Stimulated activated naive CD8-positive, alpha-beta T cell treated with anti-CD3 and anti-CD28 coated beads, Interleukin-15, amount 100 ng/mL, for 72 hours (primary cell): ENCODE data around the gene GRXCR2.
"Not testable (repeated sequence)": the region's sequence is repeated elsewhere in the genome, so short reads cannot be mapped to it uniquely, and the experiment has no call there.

ENCODE experiments used
- ATAC-seq: fragments of 150-1000 bp; cut with Tn5 transposase; 2 replicates; pipeline ENCODE4 v1.10.0; 2021; ENCODE audit warnings: mild to moderate bottlenecking, moderate library complexity
- DNase-seq, 2 donors: peaks; one replicate each; pipeline ENCODE4 v3.0.0; 2021 to 2022
- H3K27ac Mint-ChIP-seq, 2 donors: one replicate each; pipeline ENCODE4 v1.8.0; 2022; ENCODE audit warnings: mild to moderate bottlenecking in 2 of 2, mixed read lengths in 2 of 2, moderate library complexity in 2 of 2
- H3K27me3 Mint-ChIP-seq: one replicate; pipeline ENCODE4 v1.8.0; 2022; ENCODE audit warnings: mixed read lengths
- H3K4me1 Mint-ChIP-seq: one replicate; pipeline ENCODE4 v1.8.0; 2022; ENCODE audit warnings: mild to moderate bottlenecking, mixed read lengths
- H3K4me3 Mint-ChIP-seq, 2 donors: one replicate each; pipeline ENCODE4 v1.8.0; 2022; ENCODE audit warnings: mild to moderate bottlenecking in 2 of 2, mixed read lengths in 2 of 2, moderate library complexity in 1 of 2
- H3K9me3 Mint-ChIP-seq, 2 donors: one replicate each; pipeline ENCODE4 v1.8.0; 2022; ENCODE audit warnings: mixed read lengths in 2 of 2

The GRXCR2 gene

GRCh38 chr5:145855763-145856267 lies 17.0 kb downstream of the GRXCR2 start:
- H3K4me3 Mint-ChIP-seq, result peak overlapping the region in 1 of 2 donors; percentile 52
- DNase-seq (no peak), ATAC-seq (no peak)
- peaks cover 13% of the 10 kb centered on the region for H3K27me3 Mint-ChIP-seq
- no peaks in the 10 kb centered on the region for H3K9me3 Mint-ChIP-seq
- no peak overlapping the region for H3K27ac Mint-ChIP-seq
- H3K4me1 Mint-ChIP-seq, result peaks cover 11% of the 10 kb centered on the region

DNA sequence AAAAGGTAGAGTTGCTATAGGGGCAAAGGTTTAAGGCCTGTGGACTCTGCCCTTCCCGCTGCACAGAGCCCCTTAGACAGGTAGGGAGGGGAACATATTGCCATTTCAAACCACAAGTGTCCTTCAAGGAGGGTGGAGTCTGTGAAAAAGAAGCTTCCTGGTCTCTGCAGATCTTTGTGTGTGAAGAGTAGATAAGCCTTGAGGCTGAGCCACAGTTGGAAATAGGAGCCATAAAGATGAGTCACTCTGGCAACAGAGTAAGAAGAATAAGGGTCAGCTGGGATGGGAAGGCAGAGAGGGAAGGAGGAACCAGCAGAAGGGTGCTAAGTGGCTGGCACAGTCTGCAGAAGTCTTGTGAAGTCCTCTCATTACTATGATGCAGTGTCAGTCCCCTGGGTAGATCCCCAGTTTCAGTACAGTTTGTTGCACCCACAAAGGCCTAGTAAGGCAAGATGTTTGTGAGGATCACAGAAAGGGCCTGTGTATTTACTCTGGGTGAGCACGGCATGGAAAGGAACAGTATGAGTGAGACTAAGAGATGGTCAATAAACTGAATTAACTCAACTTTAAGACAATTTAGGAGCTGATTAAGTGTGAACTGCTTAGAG lies 18.1 kb downstream of the GRXCR2 start:
- no peak overlapping the region for H3K4me3 Mint-ChIP-seq
- ATAC-seq, result no peak

GRCh38 chr5:145853781-145854376 lies 18.9 kb downstream of the GRXCR2 start:
- ATAC-seq (no peak), DNase-seq (no peak)
- Mint-ChIP-seq H3K4me1 (peaks cover 11% of the 10 kb centered on the region), H3K4me3 (no peak overlapping the region), H3K9me3 (no peaks in the 10 kb centered on the region), H3K27ac (no peak overlapping the region), H3K27me3 (peaks cover 12% of the 10 kb centered on the region)

More for the DNA sequence above, 18.1 kb downstream of the GRXCR2 start:
- no peak for DNase-seq
- peaks cover 12% of the 10 kb centered on the region for H3K27me3 Mint-ChIP-seq
- peaks cover 11% of the 10 kb centered on the region for H3K4me1 Mint-ChIP-seq
- H3K27ac Mint-ChIP-seq, result no peak overlapping the region
- no peaks in the 10 kb centered on the region for H3K9me3 Mint-ChIP-seq

DNA sequence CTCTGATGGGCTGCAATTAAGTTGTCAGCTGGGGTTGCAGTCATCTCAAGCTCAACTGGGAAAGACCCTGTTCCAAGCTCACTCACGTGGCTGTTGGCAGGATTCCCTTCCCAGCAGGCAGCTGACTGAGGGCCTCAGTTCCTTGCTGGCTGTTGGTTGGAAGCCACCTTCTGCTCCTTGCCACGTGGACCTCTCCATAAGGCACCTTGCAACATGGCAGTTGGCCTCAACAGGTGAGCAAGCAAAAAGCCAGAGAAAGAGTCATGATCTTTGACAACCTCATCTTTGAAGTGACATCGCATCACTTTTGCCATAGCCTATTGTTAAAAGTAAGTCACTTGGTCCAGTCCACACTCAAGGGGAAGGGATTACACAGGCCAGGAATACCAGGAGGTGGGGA lies 19.8 kb downstream of the GRXCR2 start:
- ATAC-seq, result peak; percentile 31
- DNase-seq, result no peak
- peaks cover 11% of the 10 kb centered on the region for H3K4me1 Mint-ChIP-seq
- H3K27ac Mint-ChIP-seq, result no peak overlapping the region
- peaks cover 12% of the 10 kb centered on the region for H3K27me3 Mint-ChIP-seq
- H3K9me3 Mint-ChIP-seq, result no peaks in the 10 kb centered on the region
- H3K4me3 Mint-ChIP-seq, result no peak overlapping the region

DNA sequence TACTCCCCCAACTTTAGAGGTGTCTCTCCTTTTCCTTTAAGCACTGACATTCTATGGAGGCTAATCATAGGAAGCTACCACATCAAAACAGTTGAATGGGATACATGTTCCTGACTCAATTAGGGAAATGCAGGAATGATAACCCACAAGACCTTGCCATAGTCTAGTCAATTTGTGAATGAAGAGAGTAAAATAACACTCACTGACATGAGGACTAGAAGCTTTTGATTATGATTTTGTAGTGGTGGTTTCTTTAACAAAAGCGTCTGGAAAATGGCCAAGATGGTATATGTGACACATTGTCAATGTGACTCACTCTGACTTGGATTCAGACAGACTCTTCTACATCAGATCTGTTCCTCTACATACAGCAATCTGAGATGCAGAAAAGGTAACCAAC lies 24.0 kb downstream of the GRXCR2 start:
- Mint-ChIP-seq H3K27ac (no peak overlapping the region), H3K4me3 (no peak overlapping the region)

GRCh38 chr5:145847499-145848497 lies 25.0 kb downstream of the GRXCR2 start:
- H3K4me1 Mint-ChIP-seq, result no peaks in the 10 kb centered on the region
- peak overlapping the region in 1 of 2 donors; percentile 20 for H3K27ac Mint-ChIP-seq
- DNase-seq (no peak), ATAC-seq (no peak)
- H3K9me3 Mint-ChIP-seq, result no peaks in the 10 kb centered on the region
- no peak overlapping the region for H3K4me3 Mint-ChIP-seq
- H3K27me3 Mint-ChIP-seq, result no peaks in the 10 kb centered on the region

More for the DNA sequence above, 24.0 kb downstream of the GRXCR2 start:
- Mint-ChIP-seq H3K9me3 (no peaks in the 10 kb centered on the region), H3K4me1 (no peaks in the 10 kb centered on the region), H3K27me3 (no peaks in the 10 kb centered on the region)
- DNase-seq (no peak), ATAC-seq (no peak)

GRCh38 chr5:145846081-145846480 lies 26.7 kb downstream of the GRXCR2 start:
- H3K9me3 Mint-ChIP-seq, result no peaks in the 10 kb centered on the region
- no peak overlapping the region for H3K4me3 Mint-ChIP-seq
- ATAC-seq (no peak), DNase-seq (no peak)
- no peaks in the 10 kb centered on the region for H3K27me3 Mint-ChIP-seq
- no peak overlapping the region for H3K27ac Mint-ChIP-seq
- no peaks in the 10 kb centered on the region for H3K4me1 Mint-ChIP-seq

GRCh38 chr5:145841299-145841698 lies 31.5 kb downstream of the GRXCR2 start:
- no peaks in the 10 kb centered on the region for H3K4me1 Mint-ChIP-seq
- H3K4me3 Mint-ChIP-seq, result no peak overlapping the region
- ATAC-seq, result no peak
- no peak overlapping the region for H3K27ac Mint-ChIP-seq
- no peak for DNase-seq
- no peaks in the 10 kb centered on the region for H3K9me3 Mint-ChIP-seq
- H3K27me3 Mint-ChIP-seq, result peaks cover 7% of the 10 kb centered on the region

- H3K4me3 Mint-ChIP-seq, result no peak overlapping the region
Measured at GRCh38 chr5:145840458-145841132, 32.2 kb downstream of the GRXCR2 start.

DNA sequence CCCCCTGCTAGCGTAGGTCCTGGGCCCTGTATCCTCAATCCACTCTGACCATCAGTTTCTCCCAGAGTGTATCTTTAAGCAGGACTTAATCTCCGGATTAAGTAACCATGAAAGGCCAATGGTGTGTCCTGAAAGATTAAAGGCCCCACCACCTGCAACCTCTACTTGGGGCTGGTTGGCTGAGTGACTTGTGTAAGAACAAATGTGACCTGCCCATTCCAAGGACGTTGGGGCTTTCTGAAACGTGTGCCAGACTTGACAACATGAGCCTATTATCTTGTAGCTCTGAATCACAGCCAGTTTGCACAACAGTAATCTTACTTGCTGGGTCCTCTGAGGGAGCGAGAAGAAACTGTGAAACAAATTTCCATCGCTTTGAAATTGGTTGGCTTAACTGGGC lies 34.5 kb downstream of the GRXCR2 start:
- peaks cover 5% of the 10 kb centered on the region for H3K4me1 Mint-ChIP-seq
- no peak overlapping the region for H3K27ac Mint-ChIP-seq
- DNase-seq, result no peak
- no peaks in the 10 kb centered on the region for H3K9me3 Mint-ChIP-seq
- peaks cover 31% of the 10 kb centered on the region for H3K27me3 Mint-ChIP-seq
- no peak overlapping the region for H3K4me3 Mint-ChIP-seq
- ATAC-seq, result no peak

More at GRCh38 chr5:145840458-145841132, 32.2 kb downstream of the GRXCR2 start:
- H3K9me3 Mint-ChIP-seq, result no peaks in the 10 kb centered on the region
- H3K4me1 Mint-ChIP-seq, result peaks cover 4% of the 10 kb centered on the region
- DNase-seq (no peak), ATAC-seq (no peak)
- peaks cover 14% of the 10 kb centered on the region for H3K27me3 Mint-ChIP-seq
- H3K27ac Mint-ChIP-seq, result no peak overlapping the region

DNA sequence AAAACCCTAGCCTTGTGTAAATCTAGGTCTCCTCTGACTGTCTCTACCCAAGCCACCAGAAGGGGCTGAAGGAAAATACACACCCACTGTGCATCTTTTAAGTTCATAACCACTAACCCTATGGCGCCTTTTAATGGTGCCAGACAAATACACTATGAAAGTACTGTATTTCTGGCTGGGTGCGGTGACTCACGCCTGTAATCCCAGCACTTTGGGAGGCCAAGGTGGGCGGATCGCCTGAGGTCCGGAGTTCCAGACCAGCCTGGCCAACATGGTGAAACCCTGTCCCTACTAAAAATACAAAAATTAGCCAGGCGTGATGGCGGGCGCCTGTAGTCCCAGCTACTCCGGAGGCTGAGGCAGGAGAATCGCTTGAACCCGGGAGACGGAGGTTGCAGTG lies 36.6 kb downstream of the GRXCR2 start:
- H3K4me1 Mint-ChIP-seq, DNase-seq, H3K27ac Mint-ChIP-seq, H3K4me3 Mint-ChIP-seq, ATAC-seq, H3K9me3 Mint-ChIP-seq: not testable (repeated sequence)
- peaks cover 32% of the 10 kb centered on the region for H3K27me3 Mint-ChIP-seq

DNA sequence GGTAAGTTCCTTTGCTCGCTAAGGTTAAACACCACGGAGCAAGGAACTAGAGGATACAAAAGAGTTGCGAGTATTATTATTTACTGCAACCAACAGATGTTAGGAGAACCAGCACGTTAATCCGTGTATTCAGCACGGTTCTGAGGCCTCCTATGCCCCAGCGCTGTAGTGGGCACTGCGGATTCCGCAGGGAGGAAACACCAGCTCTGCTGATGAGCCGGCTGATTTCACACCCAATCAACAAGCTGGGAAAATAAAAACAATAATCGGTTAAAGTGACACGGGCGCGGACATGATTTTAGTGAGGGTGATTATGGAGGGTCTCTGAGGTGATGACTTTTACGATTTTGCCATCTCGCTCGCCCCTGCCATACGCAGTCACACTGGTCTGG lies 37.0 kb downstream of the GRXCR2 start:
- H3K27ac Mint-ChIP-seq, result no peak overlapping the region
- ATAC-seq, result no peak
- DNase-seq, result no peak
- H3K9me3 Mint-ChIP-seq, result no peaks in the 10 kb centered on the region
- H3K4me1 Mint-ChIP-seq, result peaks cover 5% of the 10 kb centered on the region
- H3K4me3 Mint-ChIP-seq, result peak overlapping the region; percentile 55 to 65
- peaks cover 32% of the 10 kb centered on the region for H3K27me3 Mint-ChIP-seq

- DNase-seq, result peak; percentile 37 to 44
- Mint-ChIP-seq H3K4me1 (peaks cover 5% of the 10 kb centered on the region), H3K9me3 (no peaks in the 10 kb centered on the region), H3K27ac (no peak within 1 kb of the TSS), H3K4me3 (peak within 1 kb of the TSS; percentile 55 to 65), H3K27me3 (peaks cover 32% of the 10 kb centered on the region)
- peak; percentile 75 for ATAC-seq
Measured at GRCh38 chr5:145834917-145835847, 37.6 kb downstream of the GRXCR2 start, which contains the start of gene PRELID2. PRELID2 (minus strand) TSS chr5:145835342; CDS start chr5:145835251, 91 bp downstream.

GRCh38 chr5:145834554-145834916 lies 38.3 kb downstream of the GRXCR2 start:
- peaks cover 5% of the 10 kb centered on the region for H3K4me1 Mint-ChIP-seq
- no peak overlapping the region for H3K27ac Mint-ChIP-seq
- no peak for ATAC-seq
- no peak for DNase-seq
- H3K4me3 Mint-ChIP-seq, result peak overlapping the region; percentile 31 to 65
- H3K27me3 Mint-ChIP-seq, result peaks cover 32% of the 10 kb centered on the region
- no peaks in the 10 kb centered on the region for H3K9me3 Mint-ChIP-seq
